Measurements from ENCODE around the gene ZNF850. TPM values are rescaled to one million over a fixed set of nuclear protein-coding genes. Genes with fewer than 3 reads are reported as not detected.

Gene ZNF850
- total RNA-seq: 2.8 TPM
- long read RNA-seq, partial matches to known transcripts: 0 of 3 reads
- long read RNA-seq, other reads (novel, unspliced or antisense): 3 of 3 reads

DNA sequence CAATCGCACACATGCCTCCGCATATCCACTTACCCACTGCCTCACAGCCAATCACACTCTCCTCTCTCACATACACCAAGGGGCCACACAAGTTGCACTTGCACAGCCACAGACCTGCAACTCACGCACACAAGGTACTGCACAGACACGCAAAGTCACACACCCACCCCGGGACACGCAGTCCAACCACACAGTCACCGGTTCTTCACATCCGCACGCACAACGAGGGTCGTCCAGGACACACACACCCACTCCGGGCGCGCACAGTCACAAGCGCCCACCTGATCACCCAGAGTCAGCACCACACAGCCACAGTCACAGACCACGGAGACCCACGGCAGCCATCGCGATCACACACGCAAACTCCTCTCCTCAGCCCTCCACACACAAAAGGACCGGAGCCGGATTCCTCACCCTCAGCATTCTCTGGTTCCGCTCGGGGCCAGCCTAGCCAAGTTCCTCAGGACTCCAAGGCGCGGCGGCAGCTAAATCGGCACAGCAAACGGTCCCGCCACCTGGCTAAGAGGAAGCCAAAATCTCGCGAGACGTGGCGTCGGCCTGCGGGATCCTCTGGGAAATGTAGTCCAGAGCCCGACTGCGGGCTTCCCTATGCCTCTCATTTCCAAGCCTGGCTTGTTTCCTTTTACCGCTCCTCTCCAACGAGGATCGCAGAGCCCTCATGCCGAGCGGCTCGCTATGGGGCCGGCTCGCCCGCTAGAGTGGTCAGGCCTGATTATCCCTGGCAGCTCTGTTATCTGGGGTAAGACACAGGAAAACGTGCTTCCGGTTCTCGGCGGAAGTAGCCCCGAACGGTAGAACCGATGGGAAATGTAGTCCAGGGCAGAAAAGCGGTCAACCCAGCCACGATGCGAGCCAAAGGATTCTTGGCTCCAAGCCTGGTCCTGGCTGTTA, at the start of gene ZNF850:
TSS of gene ZNF850 (minus strand) at position 497 of the 912 bp plus-strand sequence. CDS start 10,201 bp downstream, outside the sequence.
- ATAC-seq (peak; percentile 96), DNase-seq (peak; percentile 95)
- no peaks in the 10 kb centered on the region for H3K27me3 ChIP-seq
- no peaks in the 10 kb centered on the region for H3K36me3 ChIP-seq
- H3K9me3 ChIP-seq: peaks cover 3% of the 10 kb centered on the region
- peak within 1 kb of the TSS; percentile 83 for H3K4me3 ChIP-seq
- peak within 1 kb of the TSS; percentile 84 for H3K27ac ChIP-seq
- TF ChIP-seq, protein P1, sequence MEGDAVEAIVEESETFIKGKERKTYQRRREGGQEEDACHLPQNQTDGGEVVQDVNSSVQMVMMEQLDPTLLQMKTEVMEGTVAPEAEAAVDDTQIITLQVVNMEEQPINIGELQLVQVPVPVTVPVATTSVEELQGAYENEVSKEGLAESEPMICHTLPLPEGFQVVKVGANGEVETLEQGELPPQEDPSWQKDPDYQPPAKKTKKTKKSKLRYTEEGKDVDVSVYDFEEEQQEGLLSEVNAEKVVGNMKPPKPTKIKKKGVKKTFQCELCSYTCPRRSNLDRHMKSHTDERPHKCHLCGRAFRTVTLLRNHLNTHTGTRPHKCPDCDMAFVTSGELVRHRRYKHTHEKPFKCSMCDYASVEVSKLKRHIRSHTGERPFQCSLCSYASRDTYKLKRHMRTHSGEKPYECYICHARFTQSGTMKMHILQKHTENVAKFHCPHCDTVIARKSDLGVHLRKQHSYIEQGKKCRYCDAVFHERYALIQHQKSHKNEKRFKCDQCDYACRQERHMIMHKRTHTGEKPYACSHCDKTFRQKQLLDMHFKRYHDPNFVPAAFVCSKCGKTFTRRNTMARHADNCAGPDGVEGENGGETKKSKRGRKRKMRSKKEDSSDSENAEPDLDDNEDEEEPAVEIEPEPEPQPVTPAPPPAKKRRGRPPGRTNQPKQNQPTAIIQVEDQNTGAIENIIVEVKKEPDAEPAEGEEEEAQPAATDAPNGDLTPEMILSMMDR (IDR thresholded peaks at IDR 0.05): no peak
- peaks cover 4% of the 10 kb centered on the region for H3K4me1 ChIP-seq
- intact Hi-C loops (cut with DNase I): no loop called here

DNA sequence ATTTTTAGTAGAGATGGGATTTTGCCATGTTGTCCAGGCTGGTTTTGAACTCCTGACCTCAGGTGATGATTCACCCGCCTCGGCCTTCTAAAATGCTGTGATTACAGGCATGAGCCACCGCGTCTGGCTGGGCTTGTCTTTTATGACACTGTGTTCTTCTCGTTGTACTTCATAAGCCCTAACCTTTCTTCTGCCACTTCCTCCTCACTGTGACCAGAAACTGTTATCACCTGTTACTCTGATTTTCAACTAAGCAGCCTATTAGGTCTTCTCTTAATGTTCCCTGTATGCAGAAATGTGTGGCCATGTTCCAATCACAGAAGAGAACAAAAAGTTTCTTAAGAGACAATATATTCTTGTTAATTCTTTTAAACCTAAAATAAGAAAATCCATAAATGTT, 49.2 kb upstream of the ZNF850 start:
- Histone ChIP-seq H3K27me3 (no peaks in the 10 kb centered on the region), H3K4me3 (no peak overlapping the region), H3K9me3 (peaks cover 89% of the 10 kb centered on the region), H3K4me1 (no peaks in the 10 kb centered on the region), H3K36me3 (peaks cover 35% of the 10 kb centered on the region), H3K27ac (no peak overlapping the region)
- DNase-seq (no peak), ATAC-seq (no peak)
- intact Hi-C loops (cut with DNase I): no loop called here
- TF ChIP-seq, protein P1 (IDR thresholded peaks at IDR 0.05): no peak

DNA sequence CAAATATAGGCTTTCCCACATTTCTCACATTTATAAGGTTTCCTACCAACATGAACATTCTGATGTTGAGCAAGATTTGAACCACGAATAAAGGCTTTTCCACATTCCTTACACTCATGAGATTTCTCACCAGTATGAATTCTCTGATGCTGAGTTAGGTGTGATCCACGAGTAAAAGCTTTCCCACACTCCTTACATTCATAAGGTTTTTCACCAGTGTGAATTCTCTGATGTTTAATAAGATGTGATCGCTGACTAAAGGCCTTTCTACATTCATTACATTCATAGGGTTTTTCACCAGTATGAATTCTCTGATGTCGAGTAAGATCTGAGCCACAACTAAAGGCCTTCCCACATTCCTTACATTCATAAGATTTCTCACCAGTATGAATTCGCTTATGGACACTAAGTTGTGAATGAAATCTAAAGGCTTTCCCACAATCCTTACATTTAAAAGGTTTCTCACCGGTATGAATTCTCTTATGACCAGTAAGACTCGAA, 46.6 kb upstream of the ZNF850 start:
- intact Hi-C loops (cut with DNase I): no loop called here
- Histone ChIP-seq H3K27me3 (no peaks in the 10 kb centered on the region), H3K9me3 (peaks cover 92% of the 10 kb centered on the region)

DNA sequence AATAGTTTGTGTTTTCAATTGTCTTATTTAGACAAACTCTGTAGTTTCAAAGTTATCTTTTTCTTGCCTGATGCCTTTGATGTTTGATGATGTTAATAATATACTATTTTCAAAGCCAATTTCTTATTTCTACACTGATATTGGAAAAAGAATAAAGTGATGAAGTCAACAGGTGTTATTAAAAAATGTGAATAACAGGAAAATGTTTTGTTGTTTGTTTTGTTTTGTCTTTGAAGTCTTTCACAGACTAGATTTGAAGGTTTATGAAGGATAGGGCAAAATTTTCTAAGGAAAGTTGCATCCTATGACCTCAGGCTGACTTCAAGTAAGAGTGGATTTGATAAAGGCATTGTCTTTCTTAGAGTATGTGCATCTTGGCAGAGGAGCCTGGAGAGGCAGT, 34.4 kb upstream of the ZNF850 start:
- intact Hi-C loops (cut with DNase I): no loop called here
- DNase-seq (no peak), ATAC-seq (no peak)
- Histone ChIP-seq H3K4me1 (no peaks in the 10 kb centered on the region), H3K27ac (no peak overlapping the region), H3K27me3 (no peaks in the 10 kb centered on the region), H3K4me3 (no peak overlapping the region), H3K9me3 (peaks cover 70% of the 10 kb centered on the region), H3K36me3 (peaks cover 5% of the 10 kb centered on the region)
- TF ChIP-seq, protein P1 (IDR thresholded peaks at IDR 0.05): no peak

More for the DNA sequence above, 46.6 kb upstream of the ZNF850 start:
- Histone ChIP-seq H3K36me3 (peaks cover 32% of the 10 kb centered on the region), H3K4me3 (no peak overlapping the region), H3K4me1 (no peaks in the 10 kb centered on the region), H3K27ac (no peak overlapping the region)
- DNase-seq (no peak), ATAC-seq (no peak)
- TF ChIP-seq, protein P1 (IDR thresholded peaks at IDR 0.05): no peak

DNA sequence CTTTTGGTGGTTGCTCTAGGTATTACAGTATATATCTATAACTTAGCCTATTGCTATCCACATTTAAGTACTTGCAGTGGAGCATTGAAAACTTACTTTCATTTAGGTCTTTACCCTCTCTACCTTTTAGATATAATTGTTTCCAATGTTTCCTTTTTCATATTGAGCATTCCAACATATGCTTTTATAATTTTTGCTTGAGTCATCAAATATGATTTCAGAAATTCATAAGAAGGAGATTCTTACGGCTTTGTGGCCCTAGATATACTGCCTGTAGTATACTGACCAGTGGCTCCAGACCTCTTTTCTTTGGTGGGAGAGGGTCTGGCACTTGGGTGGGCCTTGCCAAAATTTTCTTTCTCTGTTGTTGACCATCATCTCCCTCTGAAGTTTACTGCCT, 32.8 kb upstream of the ZNF850 start:
- Histone ChIP-seq H3K9me3 (peaks cover 53% of the 10 kb centered on the region), H3K4me1 (no peaks in the 10 kb centered on the region), H3K4me3 (no peak overlapping the region), H3K27me3 (no peaks in the 10 kb centered on the region), H3K27ac (no peak overlapping the region), H3K36me3 (peaks cover 5% of the 10 kb centered on the region)
- DNase-seq (no peak), ATAC-seq (no peak)
- intact Hi-C loops (cut with DNase I): no loop called here
- TF ChIP-seq, protein P1 (IDR thresholded peaks at IDR 0.05): no peak
